Activated CD4-positive, alpha-beta T cell treated with anti-CD3 and anti-CD28 coated beads for 48 hours (primary cell): ENCODE measurements around the gene RALA.
"Not testable (repeated sequence)": the region's sequence is repeated elsewhere in the genome, so short reads cannot be mapped to it uniquely, and the experiment has no call there.

Experiments used
- DNase-seq: peaks from one replicate; pipeline ENCODE4 v3.0.0-alpha.2; 2020

Gene RALA

DNA sequence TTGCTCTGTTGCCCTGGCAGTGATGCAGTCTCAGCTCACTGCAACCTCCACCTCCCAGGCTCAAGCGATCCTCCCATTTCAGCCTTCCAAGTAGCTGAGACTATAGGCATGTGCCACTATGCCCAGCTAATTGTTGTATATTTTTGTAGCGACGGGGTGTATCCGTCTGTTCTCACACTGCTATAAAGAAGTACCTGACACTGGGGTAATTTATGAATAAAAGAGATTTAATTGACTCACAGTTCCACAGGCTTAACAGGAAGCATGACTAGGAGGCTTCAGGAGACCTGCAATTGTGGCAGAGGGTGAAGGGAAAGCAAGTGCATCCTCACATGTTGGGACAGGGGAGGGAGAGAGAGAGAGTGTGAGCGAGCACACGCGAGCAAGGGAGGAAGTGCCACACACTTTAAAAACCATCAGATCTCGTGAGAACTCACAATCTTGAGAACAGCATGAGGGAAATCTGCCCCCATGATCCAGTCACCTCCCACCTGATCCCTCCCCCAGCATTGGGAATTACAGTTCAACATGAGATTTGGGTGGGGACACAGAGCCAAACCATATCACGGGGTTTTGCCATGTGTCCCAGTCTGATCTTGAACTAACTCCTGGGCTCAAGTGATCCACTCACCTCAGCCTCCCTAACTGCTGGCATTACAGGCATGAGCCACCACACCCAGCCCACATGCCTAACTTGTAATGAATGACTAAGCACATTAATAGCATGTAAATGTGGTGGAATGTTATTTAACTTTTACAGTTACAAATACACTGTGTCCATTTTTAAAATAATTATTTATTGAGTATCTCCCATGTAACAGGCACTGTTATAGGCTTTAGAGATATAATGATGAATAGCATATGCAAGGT is 65.5 kb downstream of the RALA start:
- DNase-seq, result no peak

DNA sequence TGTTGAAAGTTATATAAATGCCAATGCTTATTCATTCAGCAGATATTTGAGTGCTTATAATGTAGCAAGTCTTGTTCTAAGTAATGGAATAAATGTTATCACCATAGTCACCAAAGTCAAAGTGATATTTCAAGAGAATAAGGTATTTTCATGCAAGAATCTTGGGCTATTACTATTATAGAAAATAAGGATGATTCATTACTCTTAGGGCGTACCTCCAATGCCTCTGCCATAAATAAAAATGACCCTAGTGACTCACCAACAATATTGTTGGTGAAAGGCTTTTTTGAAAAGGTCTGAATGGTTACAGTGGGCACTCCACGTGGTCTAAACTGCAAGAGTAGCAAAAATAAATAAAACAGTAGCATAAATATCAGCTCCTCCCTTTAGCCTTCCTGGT is 68.4 kb downstream of the RALA start:
- no peak for DNase-seq

DNA sequence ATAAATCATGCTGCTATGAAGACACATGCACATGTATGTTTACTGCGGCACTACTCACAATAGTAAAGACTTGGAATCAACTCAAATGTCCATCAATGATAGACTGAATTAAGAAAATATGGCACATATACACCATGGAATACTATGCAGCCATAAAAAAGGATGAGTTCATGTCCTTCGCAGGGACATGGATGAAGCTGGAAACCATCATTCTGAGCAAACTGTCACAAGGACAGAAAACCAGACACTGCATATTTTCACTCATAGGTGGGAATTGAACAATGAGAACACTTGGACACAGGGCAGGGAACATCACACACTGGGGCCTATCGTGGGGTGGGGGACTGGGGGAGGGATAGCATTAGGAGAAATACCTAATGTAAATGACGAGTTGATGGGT is 69.7 kb downstream of the RALA start:
- DNase-seq, result not testable (repeated sequence)

GRCh38 chr7:39693812-39694211 is 70.4 kb downstream of the RALA start:
- DNase-seq, result no peak

DNA sequence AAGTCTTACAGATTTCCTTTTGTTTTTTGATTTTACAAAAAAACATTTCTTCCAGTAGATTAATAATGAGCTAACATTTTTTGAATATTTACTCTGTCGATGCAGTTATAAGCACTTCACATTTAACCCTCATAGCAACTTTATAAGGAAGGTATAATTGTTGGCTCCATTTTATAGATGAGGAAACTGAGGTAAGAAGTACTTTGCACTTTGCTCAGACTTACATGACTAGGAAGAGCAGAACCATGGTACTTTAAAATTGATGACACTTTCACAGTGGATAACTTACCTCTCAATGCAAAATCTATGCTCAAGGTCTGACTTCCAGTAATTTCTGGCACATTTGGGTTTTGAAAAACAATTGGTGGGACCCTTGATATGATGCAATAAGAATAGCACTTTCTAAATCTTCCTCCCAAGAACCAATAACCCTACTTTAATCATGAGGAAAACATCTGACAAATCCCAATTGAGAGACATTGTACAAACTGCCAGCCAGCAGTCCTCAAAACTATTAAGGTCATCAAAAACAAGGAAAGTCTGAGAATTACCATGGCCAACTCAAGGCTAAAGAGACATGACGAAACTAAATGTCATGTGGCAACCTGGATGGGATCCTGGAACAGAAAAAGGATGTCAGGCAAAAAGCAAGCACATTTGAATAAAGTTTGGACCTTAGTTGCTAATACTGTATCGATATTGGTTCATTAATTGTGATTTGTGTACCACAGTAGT is 72.6 kb downstream of the RALA start:
- DNase-seq, result no peak

DNA sequence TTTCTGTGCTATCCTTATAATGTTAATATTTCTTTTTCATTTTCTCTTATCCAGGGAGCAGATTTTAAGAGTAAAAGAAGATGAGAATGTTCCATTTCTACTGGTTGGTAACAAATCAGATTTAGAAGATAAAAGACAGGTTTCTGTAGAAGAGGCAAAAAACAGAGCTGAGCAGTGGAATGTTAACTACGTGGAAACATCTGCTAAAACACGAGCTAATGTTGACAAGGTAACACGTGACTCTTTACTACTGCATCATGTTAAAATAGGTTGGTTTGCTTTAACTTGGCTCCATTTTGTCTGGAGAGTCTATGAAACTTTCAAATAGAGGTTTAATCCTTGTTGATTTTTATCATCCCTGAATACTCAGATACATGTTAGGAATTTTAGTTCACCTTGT is 73.3 kb downstream of the RALA start:
- no peak for DNase-seq

- no peak for DNase-seq
Measured at GRCh38 chr7:39697483-39697882, 74.1 kb downstream of the RALA start.

DNA sequence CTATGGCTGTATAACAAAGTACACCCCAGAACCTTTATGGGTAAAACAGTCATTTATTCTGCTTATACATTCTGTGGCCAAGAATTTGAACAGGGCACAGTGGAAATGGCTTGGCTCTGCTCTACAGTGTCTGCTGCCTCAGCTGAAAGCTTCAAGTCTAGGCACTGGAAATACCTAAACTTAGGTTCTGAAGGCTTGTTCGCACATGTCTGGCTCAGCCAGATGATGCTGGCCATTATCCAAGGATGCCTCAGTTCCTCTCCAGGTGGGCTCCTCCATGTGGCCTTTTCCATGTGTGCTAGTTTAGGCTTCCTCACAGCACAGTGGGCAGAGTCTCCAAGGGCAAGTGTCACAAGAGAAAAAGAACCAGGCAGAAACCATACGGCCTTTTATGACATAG is 76.8 kb downstream of the RALA start:
- no peak for DNase-seq

- DNase-seq, result no peak
Measured at GRCh38 chr7:39700932-39701331, 77.6 kb downstream of the RALA start.

DNA sequence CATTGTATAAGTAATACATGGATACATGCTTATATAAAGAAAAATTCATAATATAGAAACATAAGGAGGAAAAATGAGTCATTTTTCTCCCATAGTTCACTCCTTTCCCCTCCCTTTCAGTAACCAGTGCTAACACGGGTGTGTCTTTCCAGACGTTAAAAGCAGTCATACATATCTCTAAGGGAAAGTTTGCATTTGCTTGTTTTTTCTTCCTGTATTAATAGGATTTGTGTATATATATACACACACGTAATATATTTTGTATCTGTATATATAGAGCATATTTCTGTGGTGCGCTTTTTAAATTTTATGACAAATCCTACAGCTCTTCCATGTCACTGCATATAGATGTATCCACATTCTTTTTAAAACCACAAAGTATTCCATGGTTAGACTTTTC is 78.8 kb downstream of the RALA start:
- no peak for DNase-seq

DNA sequence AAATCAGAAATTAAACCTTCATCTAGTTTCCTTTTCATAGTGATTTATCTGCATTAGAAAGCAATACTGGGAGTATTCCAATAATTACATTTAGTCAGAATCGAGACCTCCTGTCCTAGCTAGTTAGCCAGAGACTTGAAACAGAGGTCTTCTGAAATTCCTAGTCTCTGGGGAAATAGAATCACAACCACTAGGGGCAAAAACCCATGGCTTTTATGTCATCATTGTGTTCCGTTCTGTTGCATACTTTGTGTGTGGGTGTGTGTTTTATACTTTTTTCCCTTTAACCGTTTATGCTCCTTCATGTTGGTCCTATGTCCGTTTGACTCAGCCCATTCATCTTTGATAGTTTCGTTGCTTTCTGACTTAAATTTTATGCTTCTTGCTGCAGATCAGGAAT is 79.8 kb downstream of the RALA start:
- DNase-seq, result no peak

DNA sequence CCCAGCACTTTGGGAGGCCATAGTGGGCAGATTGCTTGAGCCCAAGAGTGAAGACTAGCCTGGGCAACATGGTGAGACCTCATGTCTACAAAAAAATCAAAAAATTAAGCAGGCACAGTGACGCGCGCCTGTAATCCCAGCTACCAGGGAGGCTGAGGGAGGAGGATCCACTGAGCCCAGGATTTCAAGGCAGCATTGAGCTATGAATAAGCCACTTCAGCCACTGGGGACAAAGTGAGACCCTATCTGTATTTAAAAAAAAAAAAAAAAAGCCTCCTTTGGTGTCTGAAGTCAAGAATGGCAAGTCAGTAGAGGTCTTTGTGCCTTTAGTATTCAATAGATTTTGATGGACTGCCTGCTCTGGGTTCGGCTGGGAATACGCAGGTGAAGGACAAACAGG is 85.7 kb downstream of the RALA start:
- no peak for DNase-seq

- no peak for DNase-seq
Measured at GRCh38 chr7:39709768-39710311, 86.5 kb downstream of the RALA start.

DNA sequence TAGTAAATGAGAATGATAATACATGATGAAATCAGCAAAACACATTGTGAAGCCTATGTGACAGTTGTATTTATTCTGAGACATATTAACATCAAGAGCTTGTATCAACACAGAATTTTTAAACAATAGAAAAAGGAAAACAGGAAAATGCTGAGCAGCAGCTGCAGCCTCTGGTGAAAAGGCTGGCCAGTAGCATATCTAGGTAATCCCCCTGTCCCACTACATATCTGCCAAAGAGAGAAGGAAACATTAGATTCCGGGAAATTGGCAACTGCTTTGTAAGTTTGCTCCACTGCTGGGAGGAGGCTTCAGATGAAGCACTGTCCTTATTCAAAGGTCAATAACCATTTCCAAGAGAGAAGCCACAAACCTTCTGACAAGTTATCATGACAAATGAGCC is 89.4 kb downstream of the RALA start:
- DNase-seq, result no peak

DNA sequence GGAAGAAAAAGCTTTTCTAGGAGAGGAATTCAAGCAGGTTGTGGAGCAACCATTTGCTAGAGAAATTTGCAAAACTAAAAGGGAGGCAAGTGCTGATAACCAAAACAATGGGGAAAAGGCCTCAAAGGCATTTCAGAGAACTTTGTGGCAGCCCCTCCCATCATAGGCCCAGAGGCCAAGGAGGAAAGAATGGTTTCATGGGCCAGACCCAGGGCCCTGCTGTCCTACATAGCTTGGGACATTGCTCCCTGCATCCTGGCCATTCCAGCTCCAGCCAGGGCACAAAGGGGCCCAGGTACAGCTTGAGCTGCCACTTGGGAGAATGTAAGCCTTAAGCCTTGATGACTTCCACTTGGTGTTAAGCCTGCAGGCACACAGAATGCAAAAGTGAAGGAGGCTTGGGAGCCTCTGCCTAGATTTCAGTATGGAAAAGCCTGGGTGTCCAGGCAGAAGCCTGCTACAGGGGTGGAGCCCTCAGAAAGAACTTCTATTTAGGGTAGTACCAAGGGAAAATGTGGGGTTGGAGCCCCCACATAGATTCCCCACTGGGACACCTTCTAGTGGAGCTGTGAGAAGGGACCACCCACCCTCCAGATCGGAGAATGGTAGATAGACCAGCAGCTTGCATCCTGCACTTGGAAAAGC is 91.2 kb downstream of the RALA start:
- no peak for DNase-seq

DNA sequence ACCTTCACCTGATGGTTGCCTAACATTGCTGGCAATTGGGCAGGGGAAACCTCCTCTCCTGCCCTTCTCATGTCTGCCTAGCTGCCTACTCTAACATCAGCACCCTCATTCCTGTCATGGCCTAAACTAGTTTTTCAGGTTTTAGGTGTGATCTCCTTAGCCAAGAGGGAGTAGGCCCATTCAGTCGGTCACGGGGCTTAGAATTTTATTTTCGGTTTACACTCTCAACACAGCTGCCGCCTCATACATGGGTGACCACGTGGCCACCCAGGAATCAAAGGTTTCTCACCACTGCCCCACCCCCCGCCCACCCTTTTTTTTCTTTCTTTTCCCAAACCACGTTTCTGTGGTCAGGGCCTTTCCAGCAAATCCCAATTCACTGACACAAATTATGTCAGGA is 97.2 kb downstream of the RALA start:
- no peak for DNase-seq

DNA sequence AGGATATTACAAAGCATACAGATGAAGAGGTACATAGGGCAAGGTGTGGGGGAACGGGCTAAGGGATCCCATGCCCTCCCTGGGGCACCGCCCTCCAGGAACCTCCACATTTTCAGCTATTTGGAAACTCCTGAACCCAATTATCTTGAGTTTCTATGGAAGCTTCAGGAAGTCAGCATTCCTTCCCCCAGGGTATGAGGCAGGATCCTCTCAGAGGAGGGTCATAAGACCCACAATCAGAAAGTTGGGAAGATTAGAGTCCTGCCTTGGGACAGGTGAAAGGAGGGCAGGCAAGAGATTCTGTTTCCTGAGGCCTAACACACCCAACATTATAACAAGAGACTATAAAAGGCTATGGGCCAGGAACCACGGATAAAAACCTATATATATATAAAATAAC is 98.0 kb downstream of the RALA start:
- DNase-seq, result no peak

DNA sequence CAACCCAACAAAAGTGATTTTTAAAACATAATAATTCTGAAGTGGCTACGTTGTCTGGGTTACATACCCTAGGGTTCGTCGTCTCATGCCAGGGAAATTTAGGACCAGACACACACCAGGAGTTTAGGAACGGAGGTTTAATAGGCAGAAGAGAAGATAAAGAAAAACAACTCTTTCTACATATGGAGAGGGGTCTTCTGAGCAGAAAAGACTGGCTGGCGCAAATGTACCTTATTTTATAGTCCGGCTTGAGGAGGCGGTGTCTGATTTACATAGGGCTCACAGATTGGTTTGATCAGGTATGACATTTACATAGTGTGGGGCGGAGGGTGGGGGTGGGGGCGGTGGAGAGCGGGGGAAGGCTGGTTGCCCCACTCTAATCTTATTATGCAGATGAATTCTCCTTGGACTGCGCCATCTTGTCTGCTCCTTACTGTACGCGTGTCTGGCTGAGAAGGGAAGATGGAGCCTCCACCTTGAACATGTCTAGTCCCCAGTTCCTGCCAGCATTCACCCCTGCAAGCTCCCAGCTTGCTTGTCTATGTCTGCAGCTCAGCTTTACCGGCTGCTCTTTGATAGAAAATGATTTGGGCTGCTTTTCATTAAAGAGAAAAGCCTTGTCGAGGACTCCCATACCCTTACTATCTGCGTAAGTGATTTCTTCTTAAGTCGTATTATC is 98.7 kb downstream of the RALA start:
- DNase-seq, result no peak

GRCh38 chr7:39727231-39728012 is 104.0 kb downstream of the RALA start:
- no peak for DNase-seq

- peak; percentile 100 for DNase-seq
Measured at GRCh38 chr7:39732837-39733804, 109.7 kb downstream of the RALA start.
